ENCODE measurements around the gene CACNB2. TPM values are rescaled to one million over a fixed set of nuclear protein-coding genes. Genes with fewer than 3 reads are reported as not detected.
A peak's percentile ranks its signal among the peaks of the same experiment; 100 is the strongest.

Gene CACNB2
- total RNA-seq, result 10 to 100 TPM in 5 of 9 donors, 1 to 10 TPM in 4; 4.3 to 82.3 (median 11.0) TPM
- 10 to 100 TPM; 12.9 to 21.5 (median 20.3) TPM for polyA plus RNA-seq
- long read RNA-seq, donor 1, partial matches to known transcripts, result 0 of 3 reads
- long read RNA-seq, donor 1, other reads (novel, unspliced or antisense), result 0 of 3 reads
- long read RNA-seq, donor 2, partial matches to known transcripts, result 0 of 4 reads
- long read RNA-seq, donor 2, other reads (novel, unspliced or antisense), result 0 of 4 reads
- long read RNA-seq, donor 3, partial matches to known transcripts, result 5 of 7 reads
- long read RNA-seq, donor 3, other reads (novel, unspliced or antisense), result 0 of 7 reads
- long read RNA-seq, donor 4, result 0 reads
- long read RNA-seq, donor 5, full-length matches to known transcripts, result 1 of 1 reads
- long read RNA-seq, donor 5, partial matches to known transcripts, result 0 of 1 reads
- long read RNA-seq, donor 5, other reads (novel, unspliced or antisense), result 0 of 1 reads
- long read RNA-seq, donor 6, partial matches to known transcripts, result 3 of 10 reads
- long read RNA-seq, donor 6, other reads (novel, unspliced or antisense), result 4 of 10 reads
- long read RNA-seq, donor 7, partial matches to known transcripts, result 0 of 1 reads
- long read RNA-seq, donor 7, other reads (novel, unspliced or antisense), result 0 of 1 reads
- long read RNA-seq, donor 8, partial matches to known transcripts, result 0 of 2 reads
- long read RNA-seq, donor 8, other reads (novel, unspliced or antisense), result 0 of 2 reads
- long read RNA-seq, donor 9, partial matches to known transcripts, result 0 of 2 reads
- long read RNA-seq, donor 9, other reads (novel, unspliced or antisense), result 0 of 2 reads
- long read RNA-seq, donor 10, partial matches to known transcripts, result 0 of 2 reads
- long read RNA-seq, donor 10, other reads (novel, unspliced or antisense), result 0 of 2 reads

- H3K27me3 ChIP-seq, result peaks cover 14% of the 10 kb centered on the region
- H3K9me3 ChIP-seq (replicated peaks in 1 of 3), result no peaks in the 10 kb centered on the region
- 0 to 1% (median 0%) methylated on average over 3 to 100 of the region's 100 CpGs for WGBS, 4 donors
- no peaks in the 10 kb centered on the region for H3K36me3 ChIP-seq (replicated peaks in 1 of 2)
- peak; percentile 42 to 86 (median 64) for DNase-seq
- peak within 1 kb of the TSS in 3 of 5 donors; percentile 6 to 76 (median 62) for H3K27ac ChIP-seq
- no peaks in the 10 kb centered on the region for H3K4me1 ChIP-seq (replicated peaks in 1 of 2)
- peak within 1 kb of the TSS in 2 of 4 donors; percentile 24 to 63 for H3K4me3 ChIP-seq
- TF ChIP-seq CTCF (IDR thresholded peaks at IDR 0.05) (no peak), POLR2A (IDR thresholded peaks at IDR 0.05) (peak in 1 of 2 donors; percentile 45)
- intact Hi-C loops (cut with DNase I), result no loop called here
Observed at GRCh38 chr10:18140149-18140956, at the start of gene CACNB2. CACNB2 (plus strand) TSS chr10:18140424.

GRCh38 chr10:18094332-18094731, 45.9 kb upstream of the CACNB2 start:
- H3K4me3 ChIP-seq, result no peak overlapping the region
- H3K36me3 ChIP-seq (replicated peaks in 1 of 2), result no peaks in the 10 kb centered on the region
- TF ChIP-seq POLR2A (IDR thresholded peaks at IDR 0.05), result no peak
- TF ChIP-seq CTCF (IDR thresholded peaks at IDR 0.05), result no peak
- WGBS, 4 donors, result 80 to 89% (median 83%) methylated on average over 4 of the region's 4 CpGs
- no peak for DNase-seq
- H3K27me3 ChIP-seq, result no peaks in the 10 kb centered on the region
- no peaks in the 10 kb centered on the region for H3K9me3 ChIP-seq (replicated peaks in 1 of 3)
- no peaks in the 10 kb centered on the region for H3K4me1 ChIP-seq (replicated peaks in 1 of 2)
- intact Hi-C loops (cut with DNase I), result no loop called here
- no peak overlapping the region for H3K27ac ChIP-seq

DNA sequence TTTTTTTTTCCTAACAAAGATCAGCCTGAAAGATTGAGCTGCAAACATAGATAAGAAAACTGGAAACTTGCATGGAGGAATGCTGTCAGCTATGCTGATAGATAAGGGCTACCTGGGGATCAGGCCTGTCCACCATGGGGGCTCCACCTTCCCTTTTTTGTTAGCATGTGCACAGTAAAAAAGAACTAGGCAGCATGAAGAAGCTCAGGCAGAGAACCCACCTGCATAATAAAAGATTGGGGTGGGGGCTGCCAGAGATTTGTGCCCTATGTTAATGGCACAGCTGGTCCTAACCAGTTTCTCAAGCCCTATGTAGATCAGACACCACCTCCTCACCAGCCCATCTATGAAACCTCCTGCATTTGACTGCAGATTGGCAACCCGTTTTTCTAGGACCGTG, 45.4 kb upstream of the CACNB2 start:
- TF ChIP-seq POLR2A (IDR thresholded peaks at IDR 0.05) (no peak), CTCF (IDR thresholded peaks at IDR 0.05) (no peak)
- Histone ChIP-seq H3K27me3 (no peaks in the 10 kb centered on the region), H3K27ac (no peak overlapping the region), H3K9me3 (replicated peaks in 1 of 3) (no peaks in the 10 kb centered on the region), H3K36me3 (replicated peaks in 1 of 2) (no peaks in the 10 kb centered on the region), H3K4me3 (no peak overlapping the region), H3K4me1 (replicated peaks in 1 of 2) (no peaks in the 10 kb centered on the region)
- WGBS, 4 donors, result 75 to 100% (median 86%) methylated on average over 2 of the region's 2 CpGs
- intact Hi-C loops (cut with DNase I), result no loop called here
- DNase-seq, result no peak

Data from adrenal gland (tissue), 19 donors.